ENCODE data around the gene PPP2R5B. TPM values are rescaled to one million over a fixed set of nuclear protein-coding genes. Genes with fewer than 3 reads are reported as not detected.

PPP2R5B gene
- total RNA-seq, 1 donor from 2014 or later = 15.9 TPM

DNA sequence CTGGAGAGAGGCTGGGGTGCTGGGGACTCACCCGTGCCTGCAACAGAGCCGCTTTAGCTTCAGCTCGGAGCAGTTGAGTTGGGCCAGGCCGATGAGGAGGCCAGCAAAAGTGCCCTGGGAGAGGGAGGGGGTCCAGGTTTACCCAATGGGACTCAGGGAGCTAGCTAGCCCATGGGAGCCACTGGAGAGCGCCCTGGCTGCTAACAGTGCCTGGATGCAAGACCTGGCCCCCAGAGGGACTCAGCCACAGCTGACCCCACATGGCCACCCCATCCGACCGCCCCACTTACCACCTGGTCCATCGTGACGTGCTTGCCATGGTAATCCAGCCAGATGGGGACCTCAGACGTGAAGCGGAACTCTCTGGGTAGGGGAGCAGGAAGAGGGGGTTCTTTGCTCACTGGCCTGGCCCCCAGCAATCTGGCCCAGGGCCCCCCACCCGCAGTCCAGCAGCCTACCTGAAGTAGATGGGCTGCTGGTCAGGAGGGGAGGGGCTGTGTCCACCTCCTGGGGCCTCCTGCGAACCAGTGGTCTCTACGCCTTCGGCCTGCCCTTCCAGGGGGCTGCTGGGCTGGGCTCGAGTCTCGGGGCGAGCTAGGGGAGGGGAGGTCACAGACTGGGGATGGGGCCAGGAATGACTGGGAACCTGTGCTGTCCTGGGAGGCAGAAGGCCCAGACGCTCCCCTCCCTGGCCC, 27.0 kb upstream of the PPP2R5B start:
- Mint-ChIP-seq H3K27me3 (no peaks in the 10 kb centered on the region), H3K9me3 (ENCODE audit: low read depth) (no peaks in the 10 kb centered on the region), H3K27ac (no peak overlapping the region), H3K4me3 (ENCODE audit: low read depth) (no peak overlapping the region), H3K4me1 (ENCODE audit: low read depth) (peaks cover 9% of the 10 kb centered on the region), H3K36me3 (ENCODE audit: insufficient read depth) (peaks cover 7% of the 10 kb centered on the region)
- TF ChIP-seq, protein P1, sequence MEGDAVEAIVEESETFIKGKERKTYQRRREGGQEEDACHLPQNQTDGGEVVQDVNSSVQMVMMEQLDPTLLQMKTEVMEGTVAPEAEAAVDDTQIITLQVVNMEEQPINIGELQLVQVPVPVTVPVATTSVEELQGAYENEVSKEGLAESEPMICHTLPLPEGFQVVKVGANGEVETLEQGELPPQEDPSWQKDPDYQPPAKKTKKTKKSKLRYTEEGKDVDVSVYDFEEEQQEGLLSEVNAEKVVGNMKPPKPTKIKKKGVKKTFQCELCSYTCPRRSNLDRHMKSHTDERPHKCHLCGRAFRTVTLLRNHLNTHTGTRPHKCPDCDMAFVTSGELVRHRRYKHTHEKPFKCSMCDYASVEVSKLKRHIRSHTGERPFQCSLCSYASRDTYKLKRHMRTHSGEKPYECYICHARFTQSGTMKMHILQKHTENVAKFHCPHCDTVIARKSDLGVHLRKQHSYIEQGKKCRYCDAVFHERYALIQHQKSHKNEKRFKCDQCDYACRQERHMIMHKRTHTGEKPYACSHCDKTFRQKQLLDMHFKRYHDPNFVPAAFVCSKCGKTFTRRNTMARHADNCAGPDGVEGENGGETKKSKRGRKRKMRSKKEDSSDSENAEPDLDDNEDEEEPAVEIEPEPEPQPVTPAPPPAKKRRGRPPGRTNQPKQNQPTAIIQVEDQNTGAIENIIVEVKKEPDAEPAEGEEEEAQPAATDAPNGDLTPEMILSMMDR (IDR thresholded peaks at IDR 0.05; ENCODE audit: unreplicated experiment) = no peak
- DNase-seq (ENCODE audit: low spot score, unreplicated experiment) = no peak

DNA sequence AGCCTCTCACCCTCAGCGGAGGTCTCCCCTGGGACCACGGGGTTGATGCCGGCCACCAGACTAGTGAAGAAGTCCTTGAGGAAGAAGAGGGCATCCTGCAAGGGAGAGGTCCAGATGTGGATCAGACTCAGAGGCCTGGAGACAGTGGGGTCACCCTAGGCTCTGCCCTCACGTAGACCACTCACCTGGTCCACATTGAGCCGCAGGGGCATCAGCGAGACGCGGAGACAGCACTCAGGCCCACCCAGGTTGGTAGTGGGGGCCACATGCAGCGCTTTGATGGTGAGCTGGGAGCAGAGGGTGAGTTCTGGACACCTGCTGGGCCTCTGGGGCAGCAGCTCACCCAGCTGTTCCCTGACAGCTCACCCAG, 26.4 kb upstream of the PPP2R5B start:
- H3K27ac Mint-ChIP-seq = no peak overlapping the region
- no peak overlapping the region for H3K4me3 Mint-ChIP-seq (ENCODE audit: low read depth)
- TF ChIP-seq, protein P1 (IDR thresholded peaks at IDR 0.05; ENCODE audit: unreplicated experiment) = no peak
- peaks cover 8% of the 10 kb centered on the region for H3K4me1 Mint-ChIP-seq (ENCODE audit: low read depth)
- DNase-seq (ENCODE audit: low spot score, unreplicated experiment) = no peak
- H3K36me3 Mint-ChIP-seq (ENCODE audit: insufficient read depth) = peaks cover 7% of the 10 kb centered on the region
- no peaks in the 10 kb centered on the region for H3K27me3 Mint-ChIP-seq
- no peaks in the 10 kb centered on the region for H3K9me3 Mint-ChIP-seq (ENCODE audit: low read depth)

- H3K4me1 Mint-ChIP-seq (ENCODE audit: low read depth) = peaks cover 6% of the 10 kb centered on the region
- no peak for DNase-seq (ENCODE audit: low spot score, unreplicated experiment)
- TF ChIP-seq, protein P1 (IDR thresholded peaks at IDR 0.05; ENCODE audit: unreplicated experiment) = no peak
- H3K27me3 Mint-ChIP-seq = no peaks in the 10 kb centered on the region
- H3K4me3 Mint-ChIP-seq (ENCODE audit: low read depth) = no peak overlapping the region
- peaks cover 8% of the 10 kb centered on the region for H3K36me3 Mint-ChIP-seq (ENCODE audit: insufficient read depth)
- H3K27ac Mint-ChIP-seq = no peak overlapping the region
- no peaks in the 10 kb centered on the region for H3K9me3 Mint-ChIP-seq (ENCODE audit: low read depth)
Observed at GRCh38 chr11:64898541-64898940, 25.9 kb upstream of the PPP2R5B start.

DNA sequence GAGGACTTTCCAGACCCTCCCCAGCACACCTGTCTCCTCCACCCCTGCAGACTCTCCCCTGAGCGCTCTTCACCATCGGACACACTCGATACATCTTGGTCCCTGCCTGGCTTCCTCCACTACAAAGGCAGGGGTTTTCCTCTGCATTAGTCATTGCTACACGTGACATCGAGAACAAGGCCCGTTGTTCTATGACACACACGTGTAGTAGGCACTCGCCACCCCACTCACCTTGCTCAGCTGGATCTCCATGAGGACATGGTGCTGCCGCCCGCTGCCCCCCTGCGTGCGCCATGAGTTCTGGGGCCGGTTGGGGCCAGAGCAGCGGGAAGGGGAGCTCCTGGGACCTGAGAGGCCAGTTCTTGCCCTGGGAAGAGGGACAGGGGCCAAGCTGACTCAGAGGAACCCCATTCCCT, 24.2 kb upstream of the PPP2R5B start:
- peaks cover 9% of the 10 kb centered on the region for H3K36me3 Mint-ChIP-seq (ENCODE audit: insufficient read depth)

GRCh38 chr11:64900774-64901173, 23.7 kb upstream of the PPP2R5B start:
- TF ChIP-seq, protein P1 (IDR thresholded peaks at IDR 0.05; ENCODE audit: unreplicated experiment) = no peak
- Mint-ChIP-seq H3K9me3 (ENCODE audit: low read depth) (no peaks in the 10 kb centered on the region), H3K36me3 (ENCODE audit: insufficient read depth) (peaks cover 10% of the 10 kb centered on the region), H3K27me3 (no peaks in the 10 kb centered on the region), H3K4me3 (ENCODE audit: low read depth) (no peak overlapping the region), H3K27ac (no peak overlapping the region), H3K4me1 (ENCODE audit: low read depth) (no peaks in the 10 kb centered on the region)
- DNase-seq (ENCODE audit: low spot score, unreplicated experiment) = no peak

More for the DNA sequence above, 24.2 kb upstream of the PPP2R5B start:
- TF ChIP-seq, protein P1 (IDR thresholded peaks at IDR 0.05; ENCODE audit: unreplicated experiment) = no peak
- H3K9me3 Mint-ChIP-seq (ENCODE audit: low read depth) = no peaks in the 10 kb centered on the region
- DNase-seq (ENCODE audit: low spot score, unreplicated experiment) = no peak
- no peak overlapping the region for H3K27ac Mint-ChIP-seq
- H3K4me3 Mint-ChIP-seq (ENCODE audit: low read depth) = no peak overlapping the region
- H3K27me3 Mint-ChIP-seq = no peaks in the 10 kb centered on the region
- H3K4me1 Mint-ChIP-seq (ENCODE audit: low read depth) = no peaks in the 10 kb centered on the region

All from progenitor cell of endocrine pancreas (in vitro differentiated cells).